ENCODE results near the gene CYP2E1. TPM values are rescaled to one million over a fixed set of nuclear protein-coding genes. Genes with fewer than 3 reads are reported as not detected.
"Not testable (repeated sequence)": the region's sequence is repeated elsewhere in the genome, so short reads cannot be mapped to it uniquely, and the experiment has no call there.

CYP2E1 gene
- total RNA-seq, 1 experiment from 2014 or later: 0.99 TPM

DNA sequence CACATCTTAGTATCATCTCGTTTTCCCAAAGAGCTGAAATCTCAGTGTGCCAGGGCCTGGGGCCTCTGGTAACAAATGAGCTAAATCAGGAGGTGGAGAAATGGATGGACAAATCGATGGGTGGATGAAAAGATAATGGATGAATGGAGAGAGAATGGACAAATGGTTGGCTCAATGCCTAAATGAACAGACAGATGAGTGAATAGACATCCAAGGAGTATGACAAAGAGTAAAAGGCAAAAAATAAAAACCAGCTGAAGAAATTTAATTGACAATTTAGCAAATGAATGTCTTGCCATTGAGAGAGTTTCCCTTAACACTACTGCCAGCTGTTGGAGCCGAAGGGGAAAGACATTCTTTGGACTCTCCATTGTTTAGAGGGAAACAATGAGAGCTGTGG lies 30.2 kb downstream of the CYP2E1 start:
- DNase-seq: no peak
- Histone ChIP-seq H3K4me3 (no peak overlapping the region), H3K27me3 (no peaks in the 10 kb centered on the region; the same call in 1 of the 2 replicates), H3K9me3 (no peaks in the 10 kb centered on the region), H3K36me3 (no peaks in the 10 kb centered on the region)

DNA sequence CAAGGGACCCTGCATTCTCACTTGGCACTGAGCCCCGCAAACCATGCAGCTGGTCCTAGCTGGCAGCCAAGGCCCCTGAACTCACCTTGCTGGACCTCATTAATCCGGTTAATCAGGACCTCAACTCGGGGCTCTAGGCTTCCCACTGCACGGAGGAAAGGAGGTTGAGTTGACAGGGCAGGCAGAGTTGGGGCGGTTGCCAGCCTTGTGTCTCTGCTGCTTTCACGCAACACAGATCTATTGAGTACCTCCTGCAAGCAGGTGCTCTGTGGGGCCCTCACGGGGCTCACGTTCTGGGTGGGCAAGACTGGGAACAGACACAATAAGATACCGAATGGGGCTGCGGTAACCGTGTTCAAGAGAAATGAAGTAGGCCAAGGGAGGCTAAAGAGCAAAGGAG lies 32.1 kb downstream of the CYP2E1 start:
- no peaks in the 10 kb centered on the region for H3K36me3 ChIP-seq
- no peak for DNase-seq
- H3K27me3 ChIP-seq: no peaks in the 10 kb centered on the region
- no peaks in the 10 kb centered on the region for H3K9me3 ChIP-seq
- H3K4me3 ChIP-seq: no peak overlapping the region

DNA sequence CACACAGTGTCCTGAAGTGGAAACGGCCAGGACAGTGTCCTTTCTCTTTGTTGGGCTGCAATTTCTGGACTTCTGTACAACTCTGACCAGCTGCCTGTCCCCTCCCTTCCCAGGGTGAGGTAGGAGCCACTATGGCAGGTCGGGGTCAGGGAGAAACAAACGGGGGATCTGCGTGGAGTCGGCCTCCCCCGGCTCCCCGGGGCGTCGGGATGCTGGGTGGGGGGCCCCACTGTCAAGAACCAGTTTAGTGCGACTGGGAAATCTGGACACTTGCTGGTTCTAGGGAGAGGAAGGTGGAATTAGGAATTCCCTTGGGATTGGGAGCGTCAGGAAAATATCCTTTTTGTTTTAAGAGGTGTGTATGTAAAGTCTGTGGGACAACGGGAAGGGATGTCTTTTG lies 37.7 kb downstream of the CYP2E1 start:
- Histone ChIP-seq H3K27me3 (no peaks in the 10 kb centered on the region), H3K9me3 (no peaks in the 10 kb centered on the region), H3K36me3 (no peaks in the 10 kb centered on the region), H3K4me3 (no peak overlapping the region)
- DNase-seq: no peak

DNA sequence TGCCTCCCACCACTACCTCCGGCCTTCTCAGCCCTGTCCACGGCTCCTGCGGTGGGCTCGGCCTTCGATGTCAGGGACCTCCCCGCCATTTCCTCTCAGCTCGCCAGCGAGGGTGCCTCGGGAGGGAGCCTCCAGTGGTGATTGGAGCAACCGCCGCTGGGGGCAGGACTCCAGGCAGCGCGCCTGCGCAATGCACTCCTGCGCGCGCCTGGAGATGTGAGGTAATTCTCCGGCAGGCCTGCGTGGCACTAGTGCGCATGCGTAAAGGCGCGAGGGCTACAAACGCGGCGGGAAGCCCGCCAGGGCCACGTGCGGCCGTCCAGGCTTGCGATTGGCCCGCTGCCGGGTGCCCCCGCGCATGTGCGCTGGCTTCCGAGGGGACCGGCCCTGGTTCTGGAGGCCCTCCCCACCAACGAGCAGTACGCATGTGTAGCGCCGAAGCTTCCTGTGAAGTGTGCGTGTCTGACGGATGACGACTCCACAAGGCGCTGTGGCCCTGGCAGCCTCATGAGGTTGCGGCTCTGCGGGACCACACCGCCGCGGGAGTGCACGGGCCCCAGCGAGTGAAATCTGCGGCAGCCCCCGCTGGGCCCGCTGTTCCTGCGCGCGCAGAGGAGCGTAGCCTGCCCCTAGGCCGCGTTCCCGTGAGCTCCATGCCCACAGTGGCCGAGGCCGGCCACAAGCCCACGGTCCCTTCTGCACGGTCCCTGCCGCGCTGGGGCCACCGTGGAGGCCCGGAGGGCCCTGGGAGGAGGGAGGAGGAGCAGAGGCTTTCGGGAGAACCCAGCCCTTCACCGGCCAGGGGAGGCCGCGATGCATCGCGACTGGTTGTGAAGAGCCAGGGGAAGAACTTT lies 38.5 kb downstream of the CYP2E1 start, which contains the start of gene SYCE1:
Gene SYCE1 (minus strand): TSS at position 143 of the 854 bp plus-strand sequence. CDS start 54 bp downstream, at position 89.
- no peak within 1 kb of the TSS for H3K4me3 ChIP-seq

DNA sequence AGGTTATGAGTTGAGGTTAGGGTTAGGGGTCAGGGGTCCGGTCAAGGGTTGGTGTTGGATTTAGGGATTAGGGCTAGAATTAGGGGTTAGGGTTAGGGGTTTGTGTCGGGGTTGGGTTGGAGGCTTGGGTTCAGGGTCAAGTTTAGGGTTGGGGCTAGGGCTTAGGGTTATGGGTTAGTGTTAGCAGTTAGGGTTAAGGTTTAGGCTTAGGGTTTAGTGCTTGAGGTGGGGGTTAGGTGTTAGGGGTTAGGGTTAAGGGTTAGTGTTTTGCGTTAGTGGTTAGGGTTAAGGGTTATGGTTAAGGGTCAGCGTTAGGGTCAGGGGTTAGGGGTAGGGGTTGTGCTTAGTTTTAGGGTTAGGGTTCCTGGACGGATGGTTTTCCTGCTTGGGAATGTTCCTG lies 40.0 kb downstream of the CYP2E1 start:
- H3K27me3 ChIP-seq: no peaks in the 10 kb centered on the region
- no peaks in the 10 kb centered on the region for H3K9me3 ChIP-seq
- no peaks in the 10 kb centered on the region for H3K36me3 ChIP-seq
- DNase-seq: no peak
- H3K4me3 ChIP-seq: no peak overlapping the region

More for the DNA sequence above, 38.5 kb downstream of the CYP2E1 start, which contains the start of gene SYCE1:
- H3K27me3 ChIP-seq: no peaks in the 10 kb centered on the region
- H3K36me3 ChIP-seq: no peaks in the 10 kb centered on the region
- no peak for DNase-seq
- no peaks in the 10 kb centered on the region for H3K9me3 ChIP-seq

DNA sequence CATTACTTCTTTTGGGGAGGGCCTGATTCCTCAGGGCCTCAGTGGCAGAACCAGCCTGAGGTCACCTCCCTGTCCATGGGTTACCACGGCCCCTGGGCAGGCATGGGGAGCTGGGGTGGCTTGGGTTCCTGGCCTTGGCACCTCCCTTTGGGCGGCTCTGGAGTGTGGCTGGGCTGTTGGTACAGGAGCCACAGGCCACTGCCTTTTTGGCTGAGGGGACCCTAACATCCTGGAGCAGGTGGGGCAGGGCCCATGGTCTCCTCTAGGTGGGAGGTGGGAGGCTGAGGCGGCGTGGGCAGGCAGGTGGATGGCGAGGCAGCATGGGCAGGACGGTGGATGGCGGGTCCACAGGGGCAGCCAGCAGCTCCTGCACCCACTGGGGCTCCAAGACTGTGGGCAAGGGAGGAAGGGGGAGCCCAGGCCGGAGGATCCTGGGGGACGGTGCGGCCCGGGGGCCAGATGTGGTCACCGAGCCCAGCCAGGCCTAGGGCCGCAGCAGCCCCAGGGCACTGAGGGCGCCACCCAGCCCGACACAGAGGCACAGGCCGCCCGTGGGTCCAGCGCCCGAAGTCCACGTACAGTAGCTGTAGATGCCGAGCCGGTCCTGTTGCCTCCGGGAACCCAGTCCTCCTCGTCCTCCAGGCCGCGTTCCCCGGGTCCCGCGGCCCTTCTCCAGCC lies 40.6 kb downstream of the CYP2E1 start:
- H3K9me3 ChIP-seq: peaks cover under 1% of the 10 kb centered on the region
- H3K4me3 ChIP-seq: no peak overlapping the region
- H3K36me3 ChIP-seq: no peaks in the 10 kb centered on the region
- no peaks in the 10 kb centered on the region for H3K27me3 ChIP-seq
- DNase-seq: no peak

DNA sequence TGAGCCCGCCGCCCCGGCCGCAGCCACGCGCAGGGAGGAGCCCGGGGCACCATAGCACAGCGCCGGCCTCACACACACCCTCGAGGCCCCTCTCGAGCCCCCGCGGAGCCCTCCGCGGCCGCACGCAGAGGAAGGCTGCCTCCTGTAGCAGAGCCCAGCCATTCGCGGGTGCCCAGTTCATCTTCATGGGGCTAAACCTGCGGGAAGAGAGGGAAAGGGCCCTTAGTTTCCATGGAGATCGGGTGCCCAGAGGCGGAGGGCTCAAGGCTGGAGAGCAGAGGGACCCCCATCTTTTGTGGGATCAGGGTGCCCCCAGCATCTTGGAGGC lies 41.1 kb downstream of the CYP2E1 start:
- no peaks in the 10 kb centered on the region for H3K27me3 ChIP-seq
- DNase-seq: no peak
- H3K36me3 ChIP-seq: no peaks in the 10 kb centered on the region
- H3K9me3 ChIP-seq: peaks cover 6% of the 10 kb centered on the region
- no peak overlapping the region for H3K4me3 ChIP-seq

DNA sequence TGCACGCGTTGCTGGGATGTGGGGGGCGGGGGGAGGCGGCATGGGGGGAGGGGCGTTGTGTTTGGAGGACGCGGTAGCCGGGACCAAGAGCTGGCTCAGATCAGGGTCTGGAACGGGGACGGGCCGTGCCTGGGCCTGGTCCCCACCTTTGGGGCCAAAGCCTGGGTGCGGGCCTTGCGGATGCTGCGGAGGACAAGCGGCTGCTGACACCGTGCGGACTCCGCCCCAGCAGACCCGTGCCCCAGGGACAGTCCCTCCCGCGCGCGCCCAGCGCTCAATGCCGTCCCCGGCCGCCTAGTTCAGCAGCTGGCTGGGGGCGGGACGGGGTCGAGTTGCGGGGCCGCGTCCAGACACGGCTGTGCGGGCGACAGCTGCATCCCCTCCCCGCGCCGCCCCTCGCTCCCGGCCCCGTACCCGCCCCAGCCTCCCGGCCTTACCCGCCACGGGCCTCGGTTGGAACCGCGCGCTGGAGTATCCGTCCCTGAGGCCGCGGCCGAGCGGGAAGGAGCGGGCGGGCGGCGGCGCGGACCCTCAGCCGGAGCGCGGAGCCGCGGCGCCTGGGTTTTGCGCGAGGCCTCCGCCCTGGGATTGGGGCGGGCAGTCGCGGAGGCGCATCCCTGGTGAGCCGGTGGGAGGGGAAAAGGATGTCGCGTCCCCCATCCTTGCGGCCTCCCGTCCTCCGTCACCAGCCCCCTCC lies 41.8 kb downstream of the CYP2E1 start:
- H3K36me3 ChIP-seq, DNase-seq, H3K9me3 ChIP-seq, H3K27me3 ChIP-seq, H3K4me3 ChIP-seq: not testable (repeated sequence)

DNA sequence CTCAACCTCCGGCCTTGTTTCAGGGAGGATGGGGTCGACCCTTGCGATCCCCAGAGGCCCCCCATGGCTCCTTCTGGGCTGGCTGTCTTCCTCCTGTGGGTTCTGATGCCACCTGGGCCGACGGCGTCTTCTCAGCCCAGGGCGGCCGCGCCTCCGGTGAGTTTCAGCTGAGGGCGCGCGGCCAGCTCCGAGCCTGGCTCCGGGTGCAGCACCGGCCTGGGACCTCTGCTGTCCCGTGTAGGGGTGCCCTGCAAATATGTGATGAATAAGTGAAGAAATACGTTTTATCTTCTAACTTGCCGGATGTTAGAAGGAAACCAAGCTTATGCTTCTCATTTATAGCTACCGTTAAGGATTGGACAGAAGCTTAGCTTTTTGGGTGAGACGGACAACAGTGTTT lies 42.6 kb downstream of the CYP2E1 start:
- H3K36me3 ChIP-seq, H3K9me3 ChIP-seq, H3K27me3 ChIP-seq, H3K4me3 ChIP-seq, DNase-seq: not testable (repeated sequence)

DNA sequence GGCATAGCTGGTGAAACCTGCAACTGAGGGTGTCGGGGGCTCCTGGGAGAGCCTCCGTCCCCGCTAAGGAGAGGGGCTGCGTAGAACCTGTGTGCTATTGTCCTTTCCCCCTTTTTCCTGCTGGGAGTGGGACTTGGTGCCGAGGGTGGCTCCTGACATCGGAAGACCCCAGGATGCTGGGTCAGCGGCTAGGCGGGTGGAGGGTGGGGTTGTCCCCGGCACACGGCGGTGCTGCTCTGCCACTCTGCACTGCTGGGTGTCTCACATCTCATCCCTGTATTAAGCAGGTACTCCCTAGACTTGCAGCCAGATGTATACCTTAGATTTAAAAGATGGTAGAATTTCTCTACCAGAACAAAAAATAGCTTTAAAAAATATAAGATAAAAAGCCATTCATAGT lies 44.9 kb downstream of the CYP2E1 start:
- not testable (repeated sequence) for DNase-seq, H3K4me3 ChIP-seq, H3K27me3 ChIP-seq, H3K36me3 ChIP-seq, H3K9me3 ChIP-seq

DNA sequence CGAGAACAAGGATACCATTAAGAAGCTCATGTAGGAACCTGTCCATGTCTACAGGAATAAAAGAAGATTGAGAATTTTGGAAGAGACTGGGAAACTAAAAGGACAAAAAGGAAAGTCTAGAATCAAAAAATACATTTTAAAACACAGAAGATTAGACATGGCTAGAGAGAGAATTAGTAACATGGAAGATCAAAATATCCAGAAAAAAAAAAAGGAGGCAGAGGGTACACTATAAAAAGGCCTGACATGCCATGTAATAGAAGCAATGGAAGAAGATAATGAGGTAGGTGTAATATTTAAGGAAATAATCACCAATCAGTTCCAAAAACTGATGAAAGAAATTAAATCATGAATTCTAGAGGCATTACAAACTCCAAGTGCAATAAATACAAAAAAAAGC lies 46.3 kb downstream of the CYP2E1 start:
- H3K9me3 ChIP-seq, H3K4me3 ChIP-seq, H3K27me3 ChIP-seq, H3K36me3 ChIP-seq, DNase-seq: not testable (repeated sequence)

DNA sequence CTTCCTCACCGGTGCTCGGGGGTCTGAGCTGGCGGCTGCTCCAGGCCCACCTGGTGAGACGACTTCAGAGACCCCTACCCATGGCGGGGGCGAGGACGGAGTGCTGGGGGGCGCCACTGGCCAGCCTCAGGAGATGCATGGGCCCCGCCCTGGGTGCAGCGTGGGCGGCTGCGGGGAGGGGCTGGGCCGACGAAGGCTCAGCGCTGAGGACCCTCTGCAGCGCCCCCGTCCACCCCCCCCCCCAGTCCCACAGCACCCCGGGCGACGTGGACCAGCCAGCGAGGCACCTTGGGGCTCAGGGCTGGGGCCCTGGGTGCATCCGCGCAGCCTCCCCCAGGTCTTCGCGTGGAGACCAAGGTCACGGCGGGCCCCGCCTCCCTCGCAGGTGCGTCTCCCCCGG lies 49.9 kb downstream of the CYP2E1 start:
- not testable (repeated sequence) for H3K9me3 ChIP-seq, H3K27me3 ChIP-seq, DNase-seq, H3K4me3 ChIP-seq, H3K36me3 ChIP-seq

Other genes starting within 250 kb of the CYP2E1 start
- gene TUBGCP2, start 218.5 kb upstream of the CYP2E1 start, total RNA-seq (2014; rRNA removed; shearing (Covaris generic); ENCODE audit: low replicate concordance): 58.6 and 80.8 TPM in 2 replicates
- gene ZNF511, start 218.4 kb upstream of the CYP2E1 start, total RNA-seq (2014; rRNA removed; shearing (Covaris generic); ENCODE audit: low replicate concordance): 42.0 and 75.7 TPM in 2 replicates
- gene CALY, start 190.5 kb upstream of the CYP2E1 start, total RNA-seq (2014; rRNA removed; shearing (Covaris generic); ENCODE audit: low replicate concordance): not detected in 2 replicates
- not detected in 2 replicates for gene PRAP1, start 180.0 kb upstream of the CYP2E1 start, total RNA-seq (2014; rRNA removed; shearing (Covaris generic); ENCODE audit: low replicate concordance)
- gene FUOM, start 169.3 kb upstream of the CYP2E1 start, total RNA-seq (2014; rRNA removed; shearing (Covaris generic); ENCODE audit: low replicate concordance): 10.8 and 50.8 TPM in 2 replicates
- 73.8 and 120 TPM in 2 replicates for gene ECHS1, start 154.0 kb upstream of the CYP2E1 start, total RNA-seq (2014; rRNA removed; shearing (Covaris generic); ENCODE audit: low replicate concordance)
- gene PAOX, start 148.1 kb upstream of the CYP2E1 start, total RNA-seq (2014; rRNA removed; shearing (Covaris generic); ENCODE audit: low replicate concordance): 0.54 and 0.66 TPM in 2 replicates
- gene MTG1, start 133.2 kb upstream of the CYP2E1 start, total RNA-seq (2014; rRNA removed; shearing (Covaris generic); ENCODE audit: low replicate concordance): 33.6 and 39.4 TPM in 2 replicates
- gene SPRN, start 102.7 kb upstream of the CYP2E1 start, total RNA-seq (2014; rRNA removed; shearing (Covaris generic); ENCODE audit: low replicate concordance): not detected in 2 replicates
- gene SCART1, start 73.4 kb upstream of the CYP2E1 start, total RNA-seq (2014; rRNA removed; shearing (Covaris generic); ENCODE audit: low replicate concordance): 0.35 and 1.5 TPM in 2 replicates
- gene SYCE1, start 38.2 kb downstream of the CYP2E1 start, total RNA-seq (2014; rRNA removed; shearing (Covaris generic); ENCODE audit: low replicate concordance): not detected in 2 replicates
- gene FRG2B, start 99.4 kb downstream of the CYP2E1 start, total RNA-seq (2014; rRNA removed; shearing (Covaris generic); ENCODE audit: low replicate concordance): not detected in 2 replicates